Osteocyte (in vitro differentiated cells): ENCODE measurements around the gene HEPH. TPM values are rescaled to one million over a fixed set of nuclear protein-coding genes. Genes with fewer than 3 reads are reported as not detected.

Source experiments
- DNase-seq: peaks from one replicate; pipeline ENCODE4 v3.0.0; 2021; ENCODE audit warnings: mixed read lengths; ENCODE audit not compliant: unreplicated experiment; ENCODE audit errors: extremely low spot score
- H3K27ac Mint-ChIP-seq: one replicate; pipeline ENCODE4 v1.8.0; 2021; ENCODE audit warnings: mild to moderate bottlenecking, mixed read lengths; ENCODE audit not compliant: unreplicated experiment
- H3K27me3 Mint-ChIP-seq: one replicate; pipeline ENCODE4 v1.8.0; 2021; ENCODE audit warnings: mixed read lengths; ENCODE audit not compliant: unreplicated experiment
- H3K36me3 Mint-ChIP-seq: one replicate; pipeline ENCODE4 v1.8.0; 2021; ENCODE audit warnings: mixed read lengths; ENCODE audit not compliant: unreplicated experiment
- H3K4me1 Mint-ChIP-seq: one replicate; pipeline ENCODE4 v1.8.0; 2021; ENCODE audit warnings: mixed read lengths; ENCODE audit not compliant: unreplicated experiment
- H3K4me3 Mint-ChIP-seq: one replicate; pipeline ENCODE4 v1.8.0; 2021; ENCODE audit warnings: mild to moderate bottlenecking, moderate library complexity, mixed read lengths; ENCODE audit not compliant: unreplicated experiment
- H3K9me3 Mint-ChIP-seq: one replicate; pipeline ENCODE4 v1.8.0; 2021; ENCODE audit warnings: mixed read lengths; ENCODE audit not compliant: unreplicated experiment
- total RNA-seq: library from RNA; stranded (reverse); gene quantifications from 2 replicates; pipeline ENCODE4 v1.2.1, GENCODE V29; 2021
- TF ChIP-seq, protein P1 (sequence below): fragments of 200-600 bp; sonication (generic); IDR thresholded peaks from 2 replicates; pipeline ENCODE4 v1.5.0; 2021; ENCODE audit warnings: antibody characterized with exemption, mild to moderate bottlenecking, moderate library complexity

Gene HEPH
- total RNA-seq, 1 donor from 2014 or later, result 7.6 TPM

DNA sequence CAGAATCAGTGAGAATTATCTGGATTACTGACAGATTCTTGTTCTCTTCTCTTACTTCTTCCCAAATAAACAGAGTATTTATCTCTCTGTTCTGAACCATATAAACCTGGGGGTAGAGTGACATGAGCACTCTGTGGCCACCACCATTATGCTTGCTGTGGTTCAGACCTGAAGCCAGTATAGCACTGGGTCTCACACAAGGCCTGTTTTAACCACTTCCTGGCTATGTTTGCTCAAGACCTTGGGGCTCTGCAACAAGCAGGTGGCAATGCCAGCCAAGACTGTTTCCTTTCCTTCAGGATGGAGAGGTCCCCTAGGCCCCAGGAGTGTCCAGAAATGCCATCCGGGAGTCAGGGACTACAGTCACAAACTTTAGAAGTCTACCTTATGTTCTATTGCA lies 21.7 kb upstream of the HEPH start:
- peaks cover 25% of the 10 kb centered on the region for H3K9me3 Mint-ChIP-seq
- TF ChIP-seq, protein P1, sequence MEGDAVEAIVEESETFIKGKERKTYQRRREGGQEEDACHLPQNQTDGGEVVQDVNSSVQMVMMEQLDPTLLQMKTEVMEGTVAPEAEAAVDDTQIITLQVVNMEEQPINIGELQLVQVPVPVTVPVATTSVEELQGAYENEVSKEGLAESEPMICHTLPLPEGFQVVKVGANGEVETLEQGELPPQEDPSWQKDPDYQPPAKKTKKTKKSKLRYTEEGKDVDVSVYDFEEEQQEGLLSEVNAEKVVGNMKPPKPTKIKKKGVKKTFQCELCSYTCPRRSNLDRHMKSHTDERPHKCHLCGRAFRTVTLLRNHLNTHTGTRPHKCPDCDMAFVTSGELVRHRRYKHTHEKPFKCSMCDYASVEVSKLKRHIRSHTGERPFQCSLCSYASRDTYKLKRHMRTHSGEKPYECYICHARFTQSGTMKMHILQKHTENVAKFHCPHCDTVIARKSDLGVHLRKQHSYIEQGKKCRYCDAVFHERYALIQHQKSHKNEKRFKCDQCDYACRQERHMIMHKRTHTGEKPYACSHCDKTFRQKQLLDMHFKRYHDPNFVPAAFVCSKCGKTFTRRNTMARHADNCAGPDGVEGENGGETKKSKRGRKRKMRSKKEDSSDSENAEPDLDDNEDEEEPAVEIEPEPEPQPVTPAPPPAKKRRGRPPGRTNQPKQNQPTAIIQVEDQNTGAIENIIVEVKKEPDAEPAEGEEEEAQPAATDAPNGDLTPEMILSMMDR, result no peak
- H3K27ac Mint-ChIP-seq, result no peak overlapping the region
- H3K27me3 Mint-ChIP-seq, result no peaks in the 10 kb centered on the region
- no peak for DNase-seq
- no peaks in the 10 kb centered on the region for H3K36me3 Mint-ChIP-seq
- H3K4me3 Mint-ChIP-seq, result no peak overlapping the region
- no peaks in the 10 kb centered on the region for H3K4me1 Mint-ChIP-seq

DNA sequence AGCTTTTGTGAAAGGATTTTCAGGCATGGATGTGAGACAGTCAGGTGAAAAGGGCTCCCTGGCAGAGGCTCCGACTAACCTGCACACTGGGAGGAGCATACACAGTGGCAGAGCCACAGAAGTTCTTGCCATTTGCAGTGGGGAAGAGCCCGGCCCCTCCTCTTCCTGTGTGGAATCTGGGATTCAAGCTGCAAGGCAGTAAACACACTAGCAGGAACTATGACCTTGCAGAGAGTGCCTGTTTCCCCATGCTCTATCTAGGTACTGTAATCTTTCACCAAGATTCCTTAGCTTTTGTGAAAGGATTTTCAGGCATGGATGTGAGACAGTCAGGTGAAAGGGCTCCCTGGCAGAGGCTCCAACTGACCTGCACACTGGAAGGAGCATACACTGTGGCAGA lies 19.8 kb upstream of the HEPH start:
- no peaks in the 10 kb centered on the region for H3K36me3 Mint-ChIP-seq
- no peak overlapping the region for H3K4me3 Mint-ChIP-seq
- H3K9me3 Mint-ChIP-seq, result peaks cover 19% of the 10 kb centered on the region
- TF ChIP-seq, protein P1, result no peak
- no peaks in the 10 kb centered on the region for H3K27me3 Mint-ChIP-seq
- H3K4me1 Mint-ChIP-seq, result no peaks in the 10 kb centered on the region
- DNase-seq, result no peak
- no peak overlapping the region for H3K27ac Mint-ChIP-seq

DNA sequence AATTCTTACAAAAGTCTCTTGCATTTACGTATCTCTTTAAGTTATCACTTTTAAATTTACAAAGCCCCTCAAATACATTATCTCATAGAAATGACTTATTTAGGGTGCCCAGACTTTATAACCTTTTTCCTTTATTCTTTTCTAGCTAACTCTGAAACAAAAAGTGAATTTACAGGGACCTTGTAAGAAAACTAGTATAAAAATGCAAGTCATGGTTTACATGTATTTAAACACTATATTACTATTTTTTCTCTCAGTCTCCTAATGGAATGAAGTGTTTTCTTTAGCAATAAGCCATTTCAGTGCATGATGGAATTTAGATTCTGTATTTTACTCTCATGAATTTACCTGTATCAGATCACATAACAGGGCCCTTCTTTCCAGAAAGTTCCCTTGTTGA lies 14.5 kb upstream of the HEPH start:
- Mint-ChIP-seq H3K4me1 (no peaks in the 10 kb centered on the region), H3K4me3 (no peak overlapping the region), H3K27me3 (no peaks in the 10 kb centered on the region), H3K27ac (no peak overlapping the region), H3K36me3 (no peaks in the 10 kb centered on the region), H3K9me3 (peaks cover 15% of the 10 kb centered on the region)
- TF ChIP-seq, protein P1, result no peak
- no peak for DNase-seq

DNA sequence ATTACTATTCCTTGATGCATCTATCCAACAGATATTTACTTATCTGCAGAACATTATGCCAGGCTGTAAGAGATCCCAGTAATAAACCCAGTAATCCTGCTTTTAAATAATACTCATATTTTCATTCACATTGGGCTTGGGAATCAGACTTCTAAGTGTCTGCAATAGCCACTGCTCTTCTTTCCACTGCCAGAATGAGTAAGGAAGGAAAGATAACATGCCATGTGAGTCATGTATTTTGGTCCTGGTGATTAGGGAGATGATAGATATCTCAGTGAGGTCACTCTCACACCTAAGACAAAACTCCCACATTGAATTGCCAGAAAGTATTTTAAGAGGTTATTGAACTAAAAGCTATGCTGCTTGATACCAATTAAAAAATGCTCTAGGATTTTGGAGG lies 13.9 kb upstream of the HEPH start:
- H3K9me3 Mint-ChIP-seq, result peaks cover 15% of the 10 kb centered on the region
- no peak for DNase-seq
- H3K27me3 Mint-ChIP-seq, result no peaks in the 10 kb centered on the region
- H3K4me1 Mint-ChIP-seq, result no peaks in the 10 kb centered on the region
- no peak overlapping the region for H3K27ac Mint-ChIP-seq
- TF ChIP-seq, protein P1, result no peak
- H3K4me3 Mint-ChIP-seq, result no peak overlapping the region
- no peaks in the 10 kb centered on the region for H3K36me3 Mint-ChIP-seq

DNA sequence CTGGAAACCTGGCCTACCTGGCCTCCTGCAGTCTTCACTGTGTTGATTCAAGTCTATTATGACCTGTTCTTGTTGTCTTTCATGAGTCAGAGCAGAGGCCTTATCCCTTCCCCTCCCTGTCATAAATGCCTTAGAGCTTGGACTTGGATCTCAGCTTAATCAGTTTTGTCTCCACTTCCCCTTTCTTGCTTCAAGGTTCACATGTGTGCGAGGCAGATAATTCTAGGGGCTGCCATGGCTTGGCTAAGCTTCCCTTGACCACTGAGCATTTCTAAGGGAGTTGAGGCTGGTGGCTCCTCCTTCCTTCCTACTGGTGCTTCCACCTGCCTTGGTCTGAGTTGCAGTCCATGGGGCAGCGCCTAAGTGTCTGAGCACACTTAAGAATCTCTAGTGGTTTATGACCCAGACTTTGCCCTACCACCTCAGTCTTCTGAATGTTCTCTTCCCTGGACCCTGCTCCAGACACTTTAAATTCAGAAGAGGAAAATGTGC lies 1.7 kb upstream of the HEPH start:
- Mint-ChIP-seq H3K27ac (no peak overlapping the region), H3K4me3 (no peak overlapping the region), H3K36me3 (no peaks in the 10 kb centered on the region), H3K4me1 (no peaks in the 10 kb centered on the region), H3K9me3 (peaks cover 42% of the 10 kb centered on the region), H3K27me3 (no peaks in the 10 kb centered on the region)
- no peak for DNase-seq
- TF ChIP-seq, protein P1, result no peak
